BLaER1 (cell line): ENCODE measurements around the gene KNDC1.

Source experiments
- H3K27ac ChIP-seq: shearing (Covaris generic); formaldehyde crosslinking; 2 replicates; pipeline ENCODE4 v1.8.1; 2022
- H3K27me3 ChIP-seq: shearing (Covaris generic); formaldehyde crosslinking; 2 replicates; pipeline ENCODE4 v1.8.1; 2022
- H3K36me3 ChIP-seq: shearing (Covaris generic); formaldehyde crosslinking; 2 replicates; pipeline ENCODE4 v1.8.1; 2022
- H3K4me1 ChIP-seq: shearing (Covaris generic); formaldehyde crosslinking; 2 replicates; pipeline ENCODE4 v1.8.1; 2022
- H3K4me2 ChIP-seq: shearing (Covaris generic); formaldehyde crosslinking; 2 replicates; pipeline ENCODE4 v1.8.1; 2022
- H3K4me3 ChIP-seq: shearing (Covaris generic); formaldehyde crosslinking; 2 replicates; pipeline ENCODE4 v1.8.1; 2022
- H3K9ac ChIP-seq: shearing (Covaris generic); formaldehyde crosslinking; 2 replicates; pipeline ENCODE4 v1.8.1; 2022
- H3K9me3 ChIP-seq: shearing (Covaris generic); formaldehyde crosslinking; 2 replicates; pipeline ENCODE4 v1.8.1; 2022
- H4K20me1 ChIP-seq: shearing (Covaris generic); formaldehyde crosslinking; 2 replicates; pipeline ENCODE4 v1.8.1; 2022
- Cebpa-rat ChIP-seq: shearing (Covaris generic); IDR thresholded peaks from 2 replicates; pipeline ENCODE4 v1.8.1; 2022

The KNDC1 gene

GRCh38 chr10:133187906-133188681 is 28.1 kb downstream of the KNDC1 start:
- H3K4me2 ChIP-seq, result peak overlapping the region; percentile 75
- H3K4me3 ChIP-seq, result no peak overlapping the region
- H3K4me1 ChIP-seq, result peaks cover 61% of the 10 kb centered on the region
- peaks cover 3% of the 10 kb centered on the region; the same call in 1 of the 2 replicates for H3K27me3 ChIP-seq
- no peak for TF ChIP-seq Cebpa-rat
- 0 out of 2 replicates have a peak overlapping the region, but pooled peaks have one; percentile 1 for H3K27ac ChIP-seq
- H3K9ac ChIP-seq, result no peak overlapping the region
- H4K20me1 ChIP-seq, result peaks cover 25% of the 10 kb centered on the region; the same call in 1 of the 2 replicates
- no peaks in the 10 kb centered on the region for H3K36me3 ChIP-seq
- H3K9me3 ChIP-seq, result peaks cover 11% of the 10 kb centered on the region; the same call in 1 of the 2 replicates

- H4K20me1 ChIP-seq, result peaks cover 18% of the 10 kb centered on the region; the same call in 1 of the 2 replicates
- peaks cover 21% of the 10 kb centered on the region; the same call in 1 of the 2 replicates for H3K9me3 ChIP-seq
- no peak overlapping the region for H3K9ac ChIP-seq
- no peak overlapping the region for H3K27ac ChIP-seq
- TF ChIP-seq Cebpa-rat, result no peak
- H3K27me3 ChIP-seq, result no peaks in the 10 kb centered on the region
- peak overlapping the region; percentile 65 for H3K4me2 ChIP-seq
- no peak overlapping the region for H3K4me3 ChIP-seq
- peaks cover 49% of the 10 kb centered on the region for H3K4me1 ChIP-seq
- H3K36me3 ChIP-seq, result no peaks in the 10 kb centered on the region
These were observed 29.2 kb downstream of the KNDC1 start for GRCh38 chr10:133189256-133189655.

GRCh38 chr10:133189726-133190125 is 29.7 kb downstream of the KNDC1 start:
- no peak overlapping the region for H3K9ac ChIP-seq
- H3K9me3 ChIP-seq, result peaks cover 25% of the 10 kb centered on the region; the same call in 1 of the 2 replicates
- peaks cover 15% of the 10 kb centered on the region; the same call in 1 of the 2 replicates for H4K20me1 ChIP-seq
- no peak overlapping the region for H3K27ac ChIP-seq
- H3K36me3 ChIP-seq, result no peaks in the 10 kb centered on the region
- no peaks in the 10 kb centered on the region for H3K27me3 ChIP-seq
- no peak for TF ChIP-seq Cebpa-rat
- H3K4me1 ChIP-seq, result peaks cover 45% of the 10 kb centered on the region
- no peak overlapping the region for H3K4me2 ChIP-seq
- H3K4me3 ChIP-seq, result no peak overlapping the region

- Histone ChIP-seq H3K27me3 (no peaks in the 10 kb centered on the region), H3K27ac (no peak overlapping the region), H3K4me2 (no peak overlapping the region), H3K9me3 (peaks cover 25% of the 10 kb centered on the region; the same call in 1 of the 2 replicates), H3K36me3 (no peaks in the 10 kb centered on the region), H3K9ac (no peak overlapping the region), H4K20me1 (peaks cover 12% of the 10 kb centered on the region; the same call in 1 of the 2 replicates), H3K4me3 (no peak overlapping the region), H3K4me1 (peaks cover 40% of the 10 kb centered on the region)
- no peak for TF ChIP-seq Cebpa-rat
These were observed 30.2 kb downstream of the KNDC1 start for GRCh38 chr10:133190225-133190624.

- no peaks in the 10 kb centered on the region for H3K27me3 ChIP-seq
- TF ChIP-seq Cebpa-rat, result no peak
These were observed 31.6 kb downstream of the KNDC1 start for GRCh38 chr10:133191651-133192050.

GRCh38 chr10:133194151-133194550 is 34.1 kb downstream of the KNDC1 start:
- peaks cover 25% of the 10 kb centered on the region; the same call in 1 of the 2 replicates for H3K9me3 ChIP-seq

More at GRCh38 chr10:133191651-133192050, 31.6 kb downstream of the KNDC1 start:
- Histone ChIP-seq H3K9me3 (peaks cover 25% of the 10 kb centered on the region; the same call in 1 of the 2 replicates), H3K36me3 (no peaks in the 10 kb centered on the region), H3K9ac (no peak overlapping the region), H3K4me1 (peaks cover 32% of the 10 kb centered on the region), H3K27ac (no peak overlapping the region), H4K20me1 (peaks cover 12% of the 10 kb centered on the region; the same call in 1 of the 2 replicates), H3K4me2 (no peak overlapping the region), H3K4me3 (no peak overlapping the region)

GRCh38 chr10:133195096-133195495 is 35.1 kb downstream of the KNDC1 start:
- no peaks in the 10 kb centered on the region for H3K27me3 ChIP-seq
- no peak overlapping the region for H3K4me3 ChIP-seq
- H3K9ac ChIP-seq, result no peak overlapping the region
- no peak overlapping the region for H3K4me2 ChIP-seq
- H3K9me3 ChIP-seq, result peaks cover 25% of the 10 kb centered on the region; the same call in 1 of the 2 replicates
- TF ChIP-seq Cebpa-rat, result no peak
- H3K36me3 ChIP-seq, result no peaks in the 10 kb centered on the region
- H4K20me1 ChIP-seq, result no peaks in the 10 kb centered on the region
- peaks cover 24% of the 10 kb centered on the region for H3K4me1 ChIP-seq
- H3K27ac ChIP-seq, result no peak overlapping the region

More at GRCh38 chr10:133194151-133194550, 34.1 kb downstream of the KNDC1 start:
- Histone ChIP-seq H3K4me2 (no peak overlapping the region), H3K27me3 (no peaks in the 10 kb centered on the region), H3K27ac (no peak overlapping the region), H4K20me1 (peaks cover 4% of the 10 kb centered on the region; the same call in 1 of the 2 replicates), H3K4me3 (no peak overlapping the region), H3K36me3 (no peaks in the 10 kb centered on the region), H3K4me1 (peaks cover 19% of the 10 kb centered on the region), H3K9ac (no peak overlapping the region)
- TF ChIP-seq Cebpa-rat, result no peak

GRCh38 chr10:133195611-133196010 is 35.6 kb downstream of the KNDC1 start:
- Histone ChIP-seq H3K9ac (no peak overlapping the region), H3K4me3 (no peak overlapping the region), H4K20me1 (no peaks in the 10 kb centered on the region), H3K27me3 (no peaks in the 10 kb centered on the region), H3K9me3 (peaks cover 25% of the 10 kb centered on the region; the same call in 1 of the 2 replicates), H3K4me2 (no peak overlapping the region), H3K4me1 (peaks cover 26% of the 10 kb centered on the region), H3K36me3 (no peaks in the 10 kb centered on the region), H3K27ac (no peak overlapping the region)
- TF ChIP-seq Cebpa-rat, result no peak

GRCh38 chr10:133196221-133196915 is 36.3 kb downstream of the KNDC1 start:
- H4K20me1 ChIP-seq, result no peaks in the 10 kb centered on the region
- H3K27ac ChIP-seq, result no peak overlapping the region
- H3K4me1 ChIP-seq, result peaks cover 26% of the 10 kb centered on the region
- no peaks in the 10 kb centered on the region for H3K27me3 ChIP-seq
- H3K9ac ChIP-seq, result 0 out of 2 replicates have a peak overlapping the region, but pooled peaks have one; percentile 34
- no peaks in the 10 kb centered on the region for H3K36me3 ChIP-seq
- no peak for TF ChIP-seq Cebpa-rat
- H3K4me3 ChIP-seq, result no peak overlapping the region
- peak overlapping the region; percentile 59 for H3K4me2 ChIP-seq
- H3K9me3 ChIP-seq, result peaks cover 25% of the 10 kb centered on the region; the same call in 1 of the 2 replicates
